Activated CD4-positive, alpha-beta T cell treated with anti-CD3 and anti-CD28 coated beads for 24 hours (primary cell): ENCODE measurements around the gene CISTR.
A peak's percentile ranks its signal among the peaks of the same experiment; 100 is the strongest.
"Not testable (repeated sequence)": the region's sequence is repeated elsewhere in the genome, so short reads cannot be mapped to it uniquely, and the experiment has no call there.

Experiments used
- DNase-seq, 2 donors: peaks; one replicate each; pipeline ENCODE4 v3.0.0-alpha.2; 2020; ENCODE audit warnings: low read depth in 2 of 2

The CISTR gene

DNA sequence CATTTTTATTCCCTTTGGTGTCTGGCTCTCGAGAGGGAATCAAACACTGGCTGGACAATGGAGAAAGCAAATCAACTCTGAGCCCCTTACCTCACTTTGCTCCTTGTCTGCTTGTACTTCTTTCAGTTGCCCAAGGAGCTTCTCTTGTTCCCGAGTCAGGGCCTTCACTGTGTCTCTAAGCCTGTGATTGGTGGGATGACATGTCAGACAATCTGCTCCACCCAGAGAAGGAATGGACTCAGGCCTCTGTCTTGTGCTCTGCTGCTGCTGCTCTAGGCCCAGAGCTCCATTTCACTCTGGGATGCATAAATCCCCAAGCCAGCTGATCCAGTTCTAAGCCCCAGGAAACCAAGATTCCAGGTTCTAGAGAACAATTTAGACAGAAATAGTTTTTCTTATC lies 32.1 kb downstream of the CISTR start:
- no peak for DNase-seq

DNA sequence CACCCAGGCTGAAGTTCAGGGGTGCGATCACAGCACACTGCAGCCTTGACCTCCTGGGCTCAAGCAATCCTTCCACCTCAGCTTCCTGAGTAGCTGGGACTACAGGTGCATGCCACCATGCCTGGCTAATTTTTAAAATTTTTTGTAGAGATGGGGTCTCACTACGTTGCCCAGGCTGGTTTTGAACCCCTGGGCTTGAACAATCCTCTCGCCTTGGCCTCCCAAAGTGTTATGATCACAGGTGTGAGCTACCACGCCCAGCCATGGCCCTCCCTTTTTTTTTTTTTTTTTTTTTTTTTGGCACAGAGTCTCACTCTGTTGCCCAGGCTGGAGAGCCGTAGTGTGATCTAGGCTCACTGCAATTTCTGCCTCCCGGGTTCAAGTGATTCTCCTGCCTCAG lies 33.2 kb downstream of the CISTR start:
- DNase-seq, result not testable (repeated sequence)

DNA sequence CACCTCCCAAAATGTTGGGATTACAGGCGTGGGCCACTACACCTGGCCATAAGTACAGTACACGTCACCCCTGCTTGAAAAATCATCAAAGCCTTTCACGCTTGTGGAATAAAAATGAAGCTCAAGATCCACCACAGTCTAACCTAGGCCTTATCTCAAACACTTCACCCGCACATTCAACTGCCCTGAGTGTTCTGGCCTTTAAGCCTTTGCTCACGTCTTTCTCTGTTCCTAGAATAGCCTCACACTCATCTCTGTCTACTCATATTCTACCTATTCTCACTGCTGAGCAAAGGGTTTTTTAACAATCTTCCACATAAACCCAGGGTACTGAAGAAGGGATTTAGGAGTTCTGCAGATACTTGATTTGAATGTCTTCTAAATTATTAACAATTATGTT lies 34.5 kb downstream of the CISTR start:
- no peak for DNase-seq

DNA sequence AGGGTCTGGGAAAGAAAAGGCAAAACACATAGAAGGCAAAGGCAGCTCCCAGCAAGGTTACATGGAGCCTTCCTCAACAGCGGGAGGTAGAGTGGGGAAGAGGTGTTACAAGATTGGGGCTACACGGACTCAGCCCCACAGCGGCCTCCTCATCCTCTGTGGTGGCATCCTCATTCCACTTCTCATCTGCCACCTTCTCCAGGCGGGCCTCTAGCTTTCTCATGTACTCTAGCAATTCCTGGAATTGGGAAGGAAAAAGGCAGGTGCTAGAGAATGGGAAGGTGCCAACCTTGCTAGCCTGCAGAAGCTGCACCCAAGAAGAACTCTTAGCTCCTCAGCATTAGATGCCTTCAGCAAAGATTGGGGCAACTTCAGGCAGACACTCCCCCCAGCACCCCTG lies 37.8 kb downstream of the CISTR start:
- no peak for DNase-seq

DNA sequence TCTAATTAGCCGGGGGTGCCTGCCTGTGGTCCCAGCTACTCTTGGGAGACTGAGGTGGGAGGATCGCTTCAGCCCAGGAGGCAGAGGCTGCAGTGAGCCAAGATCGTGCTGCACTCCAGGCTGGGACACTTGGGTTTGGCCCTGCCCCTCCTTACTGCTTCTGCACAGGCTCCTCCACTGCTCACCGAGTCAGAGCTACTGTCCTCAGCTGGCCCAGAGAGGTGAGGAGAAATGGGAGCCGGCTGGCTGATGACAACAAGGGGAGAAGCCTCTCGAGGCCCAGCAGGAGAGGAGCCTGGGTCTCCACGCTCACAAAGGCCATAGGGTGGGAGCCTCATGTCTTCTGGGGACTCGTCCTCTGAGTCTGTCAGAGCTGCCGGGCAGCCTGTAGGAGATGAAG lies 38.3 kb downstream of the CISTR start:
- DNase-seq, result no peak

DNA sequence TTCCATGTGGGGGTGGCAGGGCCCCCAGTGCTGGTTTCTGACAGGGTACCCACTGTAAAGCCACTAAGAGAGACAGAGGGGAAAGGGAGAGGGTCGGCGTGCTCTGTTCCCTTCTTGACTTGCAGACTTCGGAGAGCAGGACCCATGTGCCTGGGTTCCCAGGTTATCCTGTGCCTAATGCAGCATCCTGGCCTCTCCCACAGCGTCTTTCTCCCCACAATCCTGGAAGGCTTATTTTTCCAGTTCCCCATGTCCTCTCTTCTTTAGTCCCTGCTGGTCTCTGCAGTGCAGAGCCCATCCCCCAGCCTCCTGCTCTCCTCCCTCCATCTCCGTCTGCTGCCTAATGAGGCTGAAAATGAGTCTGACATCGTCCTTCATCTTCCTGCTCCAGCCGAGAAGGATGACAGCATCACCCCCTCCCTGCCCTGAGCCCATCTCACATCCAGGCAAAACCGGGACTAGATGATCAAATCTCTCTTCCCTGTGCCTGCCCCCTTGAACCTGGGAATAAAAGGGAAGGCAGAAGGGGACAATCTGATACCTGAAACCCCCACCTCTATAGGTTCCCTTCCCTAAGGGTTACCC lies 39.6 kb downstream of the CISTR start:
- no peak for DNase-seq

DNA sequence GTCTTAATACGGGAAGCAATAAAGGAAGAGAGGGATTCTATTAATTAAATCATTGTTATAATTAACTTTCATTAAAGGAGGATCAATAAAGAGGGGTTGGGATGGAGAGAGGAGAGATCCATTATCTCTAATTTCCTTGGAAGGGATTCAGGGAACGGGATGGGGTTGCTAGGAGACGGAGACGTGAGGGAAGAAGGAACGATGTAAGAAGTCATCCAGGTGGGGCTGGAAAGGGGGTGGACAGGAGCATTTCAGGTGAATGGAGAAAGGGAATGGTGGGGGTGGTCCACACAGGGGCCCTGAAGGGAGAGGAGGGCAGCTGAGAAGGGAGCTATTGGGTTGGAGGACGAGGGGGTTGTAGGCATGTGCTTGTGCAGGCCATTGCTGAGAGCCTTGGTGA lies 41.7 kb downstream of the CISTR start:
- no peak for DNase-seq

DNA sequence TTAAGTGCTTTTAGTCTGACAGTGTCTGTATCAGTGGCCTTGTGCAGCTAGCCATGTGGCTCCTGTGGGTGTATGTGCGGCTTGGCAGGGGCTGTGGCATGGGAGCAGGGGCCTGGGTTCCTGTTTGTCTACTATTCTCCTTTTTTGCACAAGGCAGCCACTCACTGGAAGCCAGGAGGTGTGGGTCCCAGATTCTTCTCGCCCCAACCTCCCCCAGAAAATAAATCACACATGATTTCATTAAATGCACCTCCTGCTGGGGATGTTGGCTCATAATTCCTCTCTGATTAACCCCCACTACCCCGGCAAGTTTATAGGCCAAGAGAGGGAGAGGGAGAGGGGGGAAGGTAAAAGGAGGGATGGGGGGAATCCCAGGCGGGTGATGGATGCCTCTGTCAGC lies 42.1 kb downstream of the CISTR start:
- DNase-seq, result no peak

DNA sequence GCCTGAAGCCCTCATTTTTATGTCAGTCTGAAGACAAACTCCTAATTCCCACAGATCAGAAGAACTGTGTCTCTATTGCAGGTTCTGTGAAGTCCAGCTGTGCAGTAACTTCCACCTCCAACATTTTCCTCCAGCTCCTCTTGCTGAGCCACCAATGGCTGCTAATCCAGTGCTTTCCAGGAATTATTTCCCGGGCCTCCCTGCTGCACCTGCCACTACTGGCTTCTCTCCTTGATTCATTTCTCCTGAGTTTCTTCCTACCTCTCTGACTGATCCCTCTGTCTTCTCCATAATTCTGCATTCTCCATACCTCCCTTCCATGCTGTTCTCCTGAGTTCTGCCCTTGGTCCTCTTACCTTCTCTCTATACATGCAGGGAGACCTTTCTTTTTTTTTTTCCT lies 45.7 kb downstream of the CISTR start:
- no peak for DNase-seq

DNA sequence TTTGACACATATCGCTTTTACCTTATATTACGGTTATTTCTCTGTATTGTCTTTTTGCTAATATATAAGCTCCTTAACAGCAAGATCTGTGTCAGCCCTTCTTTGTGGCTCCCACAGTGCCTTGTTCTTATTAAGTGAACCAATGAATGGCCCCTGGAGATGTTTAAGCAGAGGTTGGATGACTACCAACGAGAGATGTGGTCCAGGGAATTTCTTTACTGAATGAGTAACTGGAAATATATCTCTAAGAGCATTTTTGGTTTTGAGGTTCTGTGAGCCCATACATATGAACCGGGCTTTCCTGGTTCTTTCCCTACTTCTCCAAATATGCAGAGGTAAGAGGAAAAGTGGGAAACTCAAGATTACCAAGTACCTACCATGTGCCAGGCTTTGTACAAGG lies 48.0 kb downstream of the CISTR start:
- no peak for DNase-seq

DNA sequence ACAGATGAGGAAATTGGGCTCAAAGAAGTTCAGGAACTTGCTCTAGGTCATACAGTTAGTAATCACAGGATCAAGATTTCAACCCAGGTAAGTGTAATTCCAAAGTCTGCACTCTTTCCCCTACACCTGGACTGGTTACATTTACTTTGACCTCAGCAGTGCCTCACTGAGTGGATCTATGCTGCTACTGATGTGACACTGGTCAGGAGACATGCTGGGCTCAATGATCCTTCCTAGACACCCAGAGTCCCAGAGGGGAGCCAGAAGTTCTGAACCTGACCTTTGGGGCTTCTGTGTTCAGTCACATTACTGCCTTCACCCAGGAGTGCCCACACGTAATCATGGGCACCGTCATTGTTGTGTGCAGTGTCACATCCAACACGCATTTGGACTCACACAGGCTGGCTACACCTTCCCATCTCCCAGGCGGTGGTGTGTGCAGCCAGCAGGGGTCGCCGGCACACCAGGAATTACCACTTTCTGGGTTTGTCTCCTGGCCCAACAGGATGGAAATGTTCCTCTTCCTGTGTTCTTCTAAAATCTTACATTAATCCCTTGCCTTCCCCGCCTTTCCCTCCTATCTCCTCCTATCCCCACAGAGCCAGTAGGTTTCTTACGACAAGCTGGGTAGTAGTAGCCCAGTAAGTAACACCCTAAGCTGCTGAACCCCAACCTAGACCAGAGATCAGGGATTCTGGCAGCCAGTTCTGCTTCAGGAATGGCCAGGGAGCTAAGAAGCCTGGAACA lies 50.1 kb downstream of the CISTR start:
- peak; percentile 63 to 72 for DNase-seq

DNA sequence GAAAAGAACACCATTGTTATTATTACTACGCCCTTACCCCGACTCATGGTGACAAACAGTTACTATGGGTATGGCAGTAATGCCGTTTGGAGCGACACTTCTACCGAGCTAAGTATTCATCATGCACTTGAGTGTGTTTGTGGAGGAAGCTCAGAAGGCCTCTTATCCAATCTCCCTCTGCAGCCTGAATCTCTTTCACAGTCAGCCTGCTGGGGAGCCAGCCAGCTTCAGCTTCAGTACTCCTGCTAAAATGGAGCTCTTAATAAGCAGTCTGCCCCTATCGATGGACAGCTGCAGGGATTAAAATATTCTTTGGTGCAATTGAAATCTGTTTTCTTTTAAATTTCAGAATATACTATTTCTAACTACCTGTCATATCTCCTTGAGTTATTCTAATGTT lies 51.2 kb downstream of the CISTR start:
- no peak for DNase-seq

DNA sequence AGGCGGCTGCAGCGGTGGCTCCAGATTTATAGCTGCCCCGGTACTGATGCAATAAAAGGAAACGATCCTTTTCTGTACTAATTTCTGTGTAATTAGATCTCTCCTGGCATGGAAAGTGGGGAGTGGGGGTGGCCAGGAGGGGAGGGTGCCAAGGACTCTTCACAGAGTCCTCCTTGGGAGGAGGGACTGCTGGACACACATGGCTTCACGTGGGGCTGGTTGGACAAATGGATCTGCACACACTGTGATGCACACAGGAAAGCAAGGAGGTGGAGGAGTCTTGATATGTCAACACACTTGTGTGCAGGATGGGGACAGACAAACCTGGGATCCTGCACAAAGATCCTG lies 52.1 kb downstream of the CISTR start:
- no peak for DNase-seq

DNA sequence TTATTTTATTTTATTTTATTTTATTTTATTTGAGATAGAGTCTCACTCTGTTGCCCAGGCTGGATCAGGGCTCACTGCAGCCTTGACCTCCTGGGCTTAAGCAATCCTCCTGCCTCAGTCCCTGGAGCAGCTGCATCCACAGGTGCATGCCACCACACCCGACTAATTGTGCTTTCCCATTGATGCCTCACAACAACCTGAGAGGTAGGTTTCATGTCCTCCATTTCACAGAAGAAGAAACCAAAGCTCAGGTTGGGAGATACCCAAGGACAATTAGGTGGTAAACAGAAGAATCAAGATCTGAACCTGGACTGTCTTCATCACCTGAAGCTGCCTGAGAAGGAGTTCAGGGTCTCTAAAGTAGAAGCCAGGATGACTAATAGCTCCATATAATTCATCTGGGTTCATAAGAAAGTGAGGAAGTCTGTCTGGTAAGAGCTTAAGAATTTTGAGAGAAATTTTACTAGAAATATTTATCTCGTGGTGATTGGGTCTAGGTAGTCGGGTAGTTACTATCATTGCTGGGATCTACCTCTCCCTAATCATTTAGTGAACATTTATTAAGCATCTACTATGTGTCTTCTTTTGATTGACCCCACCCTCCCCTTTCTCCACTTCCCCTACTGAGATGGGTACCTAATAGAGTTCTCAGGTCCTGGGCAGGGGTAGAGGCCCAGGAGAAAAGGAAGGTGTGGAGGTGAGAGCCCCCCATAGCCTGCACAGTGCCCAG lies 52.7 kb downstream of the CISTR start:
- no peak for DNase-seq

DNA sequence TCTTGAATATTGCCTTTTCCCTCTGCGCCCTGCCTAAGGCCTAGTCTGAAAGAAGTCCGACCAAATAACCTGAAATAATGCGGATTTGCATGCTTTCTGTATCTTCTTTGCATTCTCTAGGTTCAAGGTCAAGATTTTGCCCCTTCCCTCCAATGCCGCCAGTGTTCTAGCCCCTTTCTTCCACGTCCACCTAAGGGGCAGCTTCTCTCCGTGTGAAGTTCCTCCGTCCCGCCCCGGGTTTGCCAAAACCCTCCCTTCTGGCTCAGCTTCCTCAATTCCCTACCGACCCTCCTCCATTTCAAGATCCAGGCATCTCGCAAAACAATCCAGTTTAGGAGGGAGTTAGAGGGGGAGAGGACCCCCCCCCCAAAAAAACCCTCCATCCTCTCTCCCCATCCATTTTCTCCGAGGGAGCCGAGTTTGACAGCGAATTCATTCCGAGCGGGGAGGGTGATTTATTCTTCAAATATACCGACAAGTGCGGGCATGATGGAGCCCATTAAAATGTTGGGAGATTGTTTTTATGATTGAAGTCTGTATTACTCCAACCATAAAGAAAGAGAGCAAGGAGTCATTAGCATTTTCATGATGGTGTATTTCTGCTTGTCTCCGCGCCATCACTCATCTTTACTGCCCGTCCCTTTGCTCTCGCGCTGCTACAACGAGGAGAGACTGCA lies 55.0 kb downstream of the CISTR start:
- no peak for DNase-seq
